Karpas-422 (cell line): ENCODE measurements around the gene DENND1C. TPM values are rescaled to one million over a fixed set of nuclear protein-coding genes. Genes with fewer than 3 reads are reported as not detected.

Experiments used
- DNase-seq: peaks from one replicate; pipeline ENCODE4 v3.0.0-alpha.2; 2015
- H2AFZ ChIP-seq: fragments of 200-600 bp; sonication (generic); 2 replicates; pipeline ENCODE4 v1.6.1; 2014; ENCODE audit warnings: antibody characterized with exemption, low read length, mixed read lengths
- H3K27ac ChIP-seq: fragments of 200-600 bp; sonication (generic); 2 replicates; pipeline ENCODE4 v1.5.1; 2014; ENCODE audit warnings: mild to moderate bottlenecking, low read length, moderate library complexity
- H3K27me3 ChIP-seq: fragments of 200-600 bp; sonication (generic); 2 replicates; pipeline ENCODE4 v1.6.1; 2014; ENCODE audit warnings: low read length, mixed read lengths
- H3K36me3 ChIP-seq: fragments of 200-600 bp; sonication (generic); 2 replicates; pipeline ENCODE4 v1.6.1; 2014; ENCODE audit warnings: low read length, mixed read lengths; ENCODE audit not compliant: insufficient read depth
- H3K4me1 ChIP-seq: fragments of 200-600 bp; sonication (generic); 2 replicates; pipeline ENCODE4 v1.6.1; 2014; ENCODE audit warnings: mild to moderate bottlenecking, low read length, mixed read lengths
- H3K4me2 ChIP-seq: fragments of 200-600 bp; sonication (generic); 2 replicates; pipeline ENCODE4 v1.6.1; 2014; ENCODE audit warnings: low read length, low read depth, mild to moderate bottlenecking; ENCODE audit not compliant: poor library complexity, severe bottlenecking
- H3K4me3 ChIP-seq: fragments of 200-600 bp; sonication (generic); 2 replicates; pipeline ENCODE4 v1.5.1; 2014; ENCODE audit warnings: mild to moderate bottlenecking, antibody characterized with exemption, low read length, mixed read lengths
- H3K79me2 ChIP-seq: fragments of 200-600 bp; sonication (generic); 2 replicates; pipeline ENCODE4 v1.6.1; 2014; ENCODE audit warnings: mild to moderate bottlenecking, low read length, mixed read lengths
- H3K9ac ChIP-seq: fragments of 200-600 bp; sonication (generic); 2 replicates; pipeline ENCODE4 v1.6.0; 2014; ENCODE audit warnings: low read length
- H3K9me2 ChIP-seq: fragments of 200-600 bp; sonication (generic), shearing (Covaris generic); replicated peaks from 2 replicates; pipeline ENCODE4 v1.6.0; 2014; ENCODE audit warnings: mild to moderate bottlenecking, low read length, moderate library complexity; ENCODE audit not compliant: insufficient read depth
- H3K9me3 ChIP-seq: fragments of 300-700, 200-600 bp; sonication (generic); 2 replicates; pipeline ENCODE4 v1.6.1; 2014; ENCODE audit warnings: low read length, mixed read lengths
- H4K20me1 ChIP-seq: fragments of 200-600 bp; sonication (generic); 2 replicates; pipeline ENCODE4 v1.6.1; 2014; ENCODE audit warnings: mild to moderate bottlenecking, antibody characterized with exemption, low read length, low read depth; ENCODE audit not compliant: insufficient read depth
- small RNA-seq: library from RNA; depleted of rRNA; stranded (forward); fragments of <200 nt; gene quantifications from one replicate; pipeline ENCODE3, GENCODE V24; 2014
- total RNA-seq: library from RNA; depleted of rRNA; stranded (reverse); fragments of >200 nt; shearing (Covaris generic); gene quantifications from 2 replicates; pipeline ENCODE4 v1.2.3, GENCODE V29; 2014; ENCODE audit warnings: low replicate concordance; rRNA removed

The DENND1C gene
- total RNA-seq, 1 experiment from 2014 or later, result 19.2 TPM

- Histone ChIP-seq H3K4me2 (peak overlapping the region; percentile 88), H3K4me1 (peaks cover 22% of the 10 kb centered on the region), H3K27me3 (no peaks in the 10 kb centered on the region), H3K4me3 (peak overlapping the region; percentile 89), H4K20me1 (peaks cover 54% of the 10 kb centered on the region), H3K9me2 (no peaks in the 10 kb centered on the region), H3K36me3 (peaks cover 34% of the 10 kb centered on the region), H3K79me2 (peaks cover 46% of the 10 kb centered on the region), H3K9me3 (no peaks in the 10 kb centered on the region), H3K27ac (peak overlapping the region; percentile 29), H2AFZ (no peak overlapping the region), H3K9ac (peak overlapping the region; percentile 99)
- DNase-seq, result peak; percentile 56
These were observed 57.9 kb downstream of the DENND1C start for GRCh38 chr19:6423499-6424194.

GRCh38 chr19:6421075-6422014 lies 60.2 kb downstream of the DENND1C start:
- Histone ChIP-seq H3K79me2 (peaks cover 46% of the 10 kb centered on the region), H3K4me3 (no peak overlapping the region), H3K4me2 (no peak overlapping the region), H3K9me3 (no peaks in the 10 kb centered on the region), H4K20me1 (peaks cover 67% of the 10 kb centered on the region), H3K36me3 (peaks cover 40% of the 10 kb centered on the region), H3K9me2 (no peaks in the 10 kb centered on the region), H3K27ac (no peak overlapping the region), H3K4me1 (peaks cover 22% of the 10 kb centered on the region), H3K9ac (no peak overlapping the region), H3K27me3 (no peaks in the 10 kb centered on the region), H2AFZ (no peak overlapping the region)
- DNase-seq, result peak; percentile 23

GRCh38 chr19:6418562-6418932 lies 63.0 kb downstream of the DENND1C start:
- Histone ChIP-seq H3K36me3 (peaks cover 40% of the 10 kb centered on the region), H2AFZ (no peak overlapping the region), H3K4me3 (no peak overlapping the region), H3K4me1 (peaks cover 13% of the 10 kb centered on the region), H3K79me2 (peaks cover 39% of the 10 kb centered on the region), H3K4me2 (no peak overlapping the region), H3K27ac (no peak overlapping the region), H3K9me3 (no peaks in the 10 kb centered on the region), H3K9me2 (no peaks in the 10 kb centered on the region), H4K20me1 (peaks cover 62% of the 10 kb centered on the region), H3K27me3 (no peaks in the 10 kb centered on the region), H3K9ac (no peak overlapping the region)
- peak; percentile 21 for DNase-seq

GRCh38 chr19:6417713-6418561 lies 63.6 kb downstream of the DENND1C start:
- Histone ChIP-seq H3K9ac (no peak overlapping the region), H3K9me2 (no peaks in the 10 kb centered on the region), H3K36me3 (peaks cover 38% of the 10 kb centered on the region), H3K4me1 (peaks cover 7% of the 10 kb centered on the region), H2AFZ (no peak overlapping the region), H3K4me2 (no peak overlapping the region), H3K27ac (no peak overlapping the region), H3K4me3 (no peak overlapping the region), H4K20me1 (peaks cover 56% of the 10 kb centered on the region), H3K27me3 (no peaks in the 10 kb centered on the region), H3K9me3 (no peaks in the 10 kb centered on the region), H3K79me2 (peaks cover 33% of the 10 kb centered on the region)
- DNase-seq, result peak; percentile 38

Small RNA genes lying within 50 kb of the gene (small RNA-seq; reads per million reads assigned to genes)
- gene AC010503.2, result not detected

Other genes with a start within 250 kb of the DENND1C start
- gene MLLT1, start 201.8 kb downstream of the DENND1C start, total RNA-seq, result 9.3 and 19.5 TPM in 2 replicates
- gene ACER1, start 148.2 kb downstream of the DENND1C start, total RNA-seq, result not detected in 2 replicates
- gene CLPP, start 120.3 kb downstream of the DENND1C start, total RNA-seq, result 52.1 and 128 TPM in 2 replicates
- gene ALKBH7, start 109.0 kb downstream of the DENND1C start, total RNA-seq, result 94.7 and 95.7 TPM in 2 replicates
- gene PSPN, start 105.9 kb downstream of the DENND1C start, total RNA-seq, result 0.76 and 1.0 TPM in 2 replicates
- gene GTF2F1, start 88.6 kb downstream of the DENND1C start, total RNA-seq, result 18.2 and 35.4 TPM in 2 replicates
- 94.5 and 217 TPM in 2 replicates for gene KHSRP, start 57.0 kb downstream of the DENND1C start, total RNA-seq
- gene SLC25A41, start 48.0 kb downstream of the DENND1C start, total RNA-seq, result 1.4 TPM in 1 of 2 replicates, not detected in the other
- 32.1 and 44.7 TPM in 2 replicates for gene SLC25A23, start 22.0 kb downstream of the DENND1C start, total RNA-seq
- 0.34 TPM in 1 of 2 replicates, not detected in the other for gene CRB3, start 17.5 kb downstream of the DENND1C start, total RNA-seq
- gene TUBB4A, start 20.5 kb upstream of the DENND1C start, total RNA-seq, result 0.45 and 0.83 TPM in 2 replicates
- gene TNFSF9, start 49.2 kb upstream of the DENND1C start, total RNA-seq, result 10.3 and 14.5 TPM in 2 replicates
- 10.4 and 12.6 TPM in 2 replicates for gene CD70, start 109.4 kb upstream of the DENND1C start, total RNA-seq
- gene TNFSF14, start 188.4 kb upstream of the DENND1C start, total RNA-seq, result 1.8 TPM in 1 of 2 replicates, not detected in the other
- not detected in 2 replicates for gene C3, start 238.9 kb upstream of the DENND1C start, total RNA-seq